ENCODE measurements around the gene SLC12A9.

The SLC12A9 gene

GRCh38 chr7:100863406-100863950 is 11.0 kb downstream of the SLC12A9 start:
- DNase-seq, result no peak

DNA sequence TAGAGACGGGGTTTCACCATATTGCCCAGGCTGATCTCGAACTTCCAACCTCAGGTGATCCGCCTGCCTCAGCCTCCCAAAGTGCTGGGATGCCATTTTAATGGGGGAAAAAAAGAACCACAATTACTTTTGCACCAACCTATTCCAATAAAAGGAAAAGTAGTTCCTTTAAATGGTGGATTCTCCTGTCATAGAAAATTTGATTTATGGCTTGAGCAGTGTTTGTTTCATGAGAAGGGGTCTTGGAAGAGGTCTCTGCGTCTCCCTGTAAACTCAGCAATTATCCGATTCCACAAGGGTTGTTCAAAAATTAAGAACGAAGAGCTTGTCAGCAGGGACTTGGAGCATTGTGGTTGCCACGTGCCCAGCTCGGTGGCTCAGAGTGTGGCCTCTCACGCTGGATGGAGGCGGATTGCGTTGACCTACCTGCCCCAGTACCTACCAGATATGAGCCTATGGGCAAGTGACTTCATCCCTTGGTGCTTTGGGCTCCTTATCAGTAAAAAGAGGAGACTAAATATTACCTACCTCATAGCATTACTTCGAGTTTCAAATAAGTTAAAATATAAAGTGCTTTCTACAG is 11.8 kb downstream of the SLC12A9 start:
- no peak for DNase-seq

DNA sequence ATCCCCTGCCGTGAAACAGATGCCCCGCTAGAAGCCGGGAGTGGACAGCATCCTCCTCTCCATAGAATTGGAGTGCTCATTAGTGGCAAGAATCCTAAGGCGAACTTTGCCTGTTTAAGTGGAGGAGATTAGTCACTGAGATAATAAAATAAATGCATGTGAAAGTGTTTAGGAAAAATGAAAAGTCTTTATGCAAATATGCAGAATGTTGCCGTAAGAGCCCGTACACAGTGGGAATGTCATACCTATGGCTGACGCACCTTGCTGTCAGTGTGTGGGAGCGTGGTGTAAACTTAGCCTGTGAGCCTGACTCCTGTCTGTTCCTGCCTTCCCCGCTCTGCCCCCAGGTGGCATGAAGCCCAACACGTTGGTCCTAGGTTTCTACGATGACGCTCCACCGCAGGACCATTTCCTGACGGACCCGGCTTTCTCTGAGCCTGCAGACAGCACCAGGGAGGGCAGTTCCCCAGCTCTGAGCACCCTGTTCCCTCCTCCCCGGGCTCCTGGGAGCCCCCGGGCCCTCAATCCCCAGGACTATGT is 12.9 kb downstream of the SLC12A9 start:
- no peak for DNase-seq

- peak; percentile 85 for DNase-seq
These were observed 13.6 kb downstream of the SLC12A9 start for GRCh38 chr7:100865938-100866728.

DNA sequence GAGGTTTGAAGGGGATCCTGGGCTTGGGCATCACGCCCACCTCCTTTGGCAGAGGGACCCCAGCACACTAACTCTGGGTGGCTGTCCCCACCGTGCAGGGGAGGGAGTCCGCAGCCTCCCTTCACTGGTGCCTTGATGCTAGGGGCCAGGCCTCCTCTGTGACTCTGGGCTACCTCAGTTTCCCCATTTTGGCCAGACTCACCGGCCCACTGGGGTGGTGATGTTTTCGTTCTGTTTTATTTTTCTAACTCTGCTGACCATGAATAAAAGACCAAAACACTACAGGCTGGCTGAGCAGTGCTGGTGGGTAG is 14.2 kb downstream of the SLC12A9 start:
- DNase-seq, result no peak

DNA sequence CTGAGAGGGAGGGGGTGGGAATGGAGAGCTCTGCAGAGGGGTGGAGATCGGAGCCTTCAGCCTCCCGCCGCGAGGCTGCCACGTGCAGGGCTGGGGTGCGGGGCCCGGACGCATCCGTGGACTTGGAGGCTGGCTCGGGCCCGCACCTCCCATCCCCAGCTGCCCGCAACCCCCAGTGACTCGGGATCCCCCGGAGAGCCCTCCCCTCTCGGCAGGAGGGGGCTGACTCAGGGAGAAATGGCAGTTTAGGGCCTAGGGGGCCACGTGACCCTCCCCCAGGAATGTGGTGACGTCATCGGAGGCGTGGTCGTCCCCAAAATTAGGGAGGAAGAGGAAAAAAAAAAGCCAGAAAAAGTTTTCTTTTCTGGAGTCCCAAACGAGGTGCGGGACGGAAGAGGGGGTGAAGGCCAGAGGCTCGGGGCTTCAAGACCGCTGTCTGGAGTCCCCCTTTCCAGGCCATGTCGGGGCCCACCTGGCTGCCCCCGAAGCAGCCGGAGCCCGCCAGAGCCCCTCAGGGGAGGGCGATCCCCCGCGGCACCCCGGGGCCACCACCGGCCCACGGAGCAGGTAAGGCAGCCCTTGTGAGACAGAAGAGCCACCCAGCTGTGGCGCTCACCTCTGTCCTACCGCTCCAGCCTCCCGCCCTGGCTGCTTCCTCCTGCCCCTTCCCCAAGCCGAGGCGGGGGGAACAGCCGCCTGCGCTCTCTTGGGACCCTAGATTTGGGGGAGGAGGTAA is 14.7 kb downstream of the SLC12A9 start, which contains the start of gene TRIP6:
Gene TRIP6 (plus strand): TSS at position 348 of the 736 bp plus-strand sequence. CDS start 111 bp downstream, at position 459.
- DNase-seq, result peak; percentile 95

- DNase-seq, result no peak
These were observed 15.4 kb downstream of the SLC12A9 start for GRCh38 chr7:100867776-100868485.

DNA sequence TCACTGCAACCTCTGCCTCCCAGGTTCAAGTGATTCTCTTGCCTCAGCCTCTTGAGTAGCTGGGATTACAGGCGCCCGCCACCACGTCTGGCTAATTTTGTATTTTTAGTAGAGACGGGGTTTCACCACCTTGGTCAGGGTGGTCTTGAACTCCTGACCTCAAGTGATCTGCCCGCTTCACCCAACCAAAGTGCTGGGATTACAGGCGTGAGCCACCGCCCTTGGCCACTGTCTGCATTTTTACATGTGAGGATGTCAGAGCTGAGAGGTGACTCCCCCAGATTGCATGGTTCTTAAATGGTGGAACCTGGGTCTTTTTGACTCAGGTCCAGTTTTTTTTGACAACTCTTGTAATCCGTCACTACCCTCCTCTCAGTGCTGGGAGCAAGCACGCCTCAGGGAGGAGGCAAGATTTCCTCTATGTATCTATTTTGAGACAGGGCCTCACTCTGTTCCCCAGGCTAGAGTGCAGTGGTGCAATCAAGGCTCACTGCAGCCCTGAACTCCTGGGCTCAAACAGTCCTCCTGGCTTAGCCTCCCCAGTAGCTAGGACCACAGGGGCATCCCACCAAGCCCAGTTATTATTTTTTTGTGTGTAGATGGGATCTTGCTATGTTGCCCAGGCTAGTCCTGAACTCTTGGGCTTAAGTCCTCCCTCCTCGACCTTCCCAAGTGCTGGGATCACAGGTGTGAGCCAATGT is 21.2 kb downstream of the SLC12A9 start:
- DNase-seq, result no peak

- no peak for DNase-seq
These were observed 21.7 kb downstream of the SLC12A9 start for GRCh38 chr7:100874300-100874576.

DNA sequence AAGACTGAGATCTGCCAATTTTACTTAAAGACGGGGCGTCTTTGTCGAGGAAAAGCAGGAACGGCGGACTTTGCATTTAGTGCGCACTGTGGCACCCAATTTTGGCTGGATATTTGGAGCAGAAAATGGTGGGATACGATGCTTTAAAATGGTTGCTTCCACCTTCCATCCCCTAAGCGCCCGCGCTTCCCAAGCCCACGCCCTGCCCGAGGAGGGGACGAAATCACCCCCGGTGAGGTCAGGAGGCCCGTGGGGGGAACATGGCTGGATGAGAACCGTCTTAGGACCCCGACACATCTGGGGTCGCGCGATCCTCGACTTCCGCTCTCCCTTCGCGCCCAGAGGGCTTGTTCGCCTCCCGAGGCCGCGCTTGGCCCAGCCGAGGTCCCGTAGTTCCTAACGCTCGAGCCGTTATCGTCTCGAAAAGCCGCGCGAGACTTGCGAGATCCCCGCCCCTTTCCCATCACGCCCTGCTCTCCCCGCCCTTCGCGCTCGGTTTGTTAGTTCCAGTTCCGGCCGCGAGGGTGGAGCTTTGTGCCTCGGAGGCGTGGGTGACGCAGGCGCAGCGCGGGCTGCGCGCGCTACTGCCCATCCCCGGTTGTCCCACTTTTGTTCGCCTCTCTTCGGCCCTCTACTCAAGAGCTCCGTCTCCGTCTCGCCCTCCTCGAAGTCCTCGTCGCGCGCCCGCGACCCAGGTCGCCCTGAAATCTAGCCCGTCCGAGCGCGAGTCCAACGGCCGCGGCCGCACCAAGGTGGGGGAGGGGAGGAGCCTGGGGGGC is 22.3 kb downstream of the SLC12A9 start, which contains the start of gene SRRT:
Gene SRRT (plus strand): TSS at position 527 of the 779 bp plus-strand sequence. CDS start 488 bp downstream, outside the sequence.
- peak; percentile 99 for DNase-seq

- peak; percentile 53 for DNase-seq
These were observed 22.8 kb downstream of the SLC12A9 start for GRCh38 chr7:100875356-100875751.

DNA sequence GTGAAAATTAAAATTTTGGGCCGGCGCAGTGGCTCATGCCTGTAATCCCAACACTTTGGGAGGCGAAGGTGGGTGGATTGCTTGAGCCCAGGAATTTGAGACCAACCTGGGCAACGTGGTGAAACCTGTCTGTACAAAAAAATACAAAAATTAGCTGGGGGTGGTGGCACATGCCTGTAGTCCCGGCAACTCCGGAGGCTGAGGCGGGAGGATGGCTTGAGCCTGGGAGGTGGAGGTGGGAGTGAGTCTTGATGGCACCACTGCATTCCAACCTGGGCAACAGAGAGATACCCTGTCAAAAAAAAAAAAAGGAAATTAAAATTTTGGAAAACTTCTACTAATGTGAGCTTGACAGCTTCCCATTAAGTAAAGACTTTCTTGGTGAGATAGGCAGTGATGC is 25.5 kb downstream of the SLC12A9 start:
- no peak for DNase-seq

DNA sequence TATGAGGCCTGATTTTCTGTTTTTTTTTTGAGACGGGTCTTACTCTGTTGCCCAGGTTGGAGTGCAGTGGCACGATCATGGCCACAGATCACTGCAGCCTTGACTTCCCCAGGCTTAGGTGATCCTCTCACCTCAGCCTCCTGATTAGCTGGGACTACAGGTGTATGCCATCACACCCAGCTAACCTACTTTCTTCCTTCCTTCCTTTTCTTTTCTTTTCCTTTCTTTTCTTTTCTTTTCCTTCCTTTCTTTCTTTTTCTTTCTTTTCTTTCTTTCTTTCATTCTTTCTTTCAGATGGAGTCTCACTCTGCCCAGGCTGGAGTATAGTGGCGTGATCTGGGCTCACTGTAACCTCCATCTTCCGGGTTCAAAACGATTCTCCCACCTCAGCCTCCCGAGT is 26.2 kb downstream of the SLC12A9 start:
- DNase-seq, result no peak

DNA sequence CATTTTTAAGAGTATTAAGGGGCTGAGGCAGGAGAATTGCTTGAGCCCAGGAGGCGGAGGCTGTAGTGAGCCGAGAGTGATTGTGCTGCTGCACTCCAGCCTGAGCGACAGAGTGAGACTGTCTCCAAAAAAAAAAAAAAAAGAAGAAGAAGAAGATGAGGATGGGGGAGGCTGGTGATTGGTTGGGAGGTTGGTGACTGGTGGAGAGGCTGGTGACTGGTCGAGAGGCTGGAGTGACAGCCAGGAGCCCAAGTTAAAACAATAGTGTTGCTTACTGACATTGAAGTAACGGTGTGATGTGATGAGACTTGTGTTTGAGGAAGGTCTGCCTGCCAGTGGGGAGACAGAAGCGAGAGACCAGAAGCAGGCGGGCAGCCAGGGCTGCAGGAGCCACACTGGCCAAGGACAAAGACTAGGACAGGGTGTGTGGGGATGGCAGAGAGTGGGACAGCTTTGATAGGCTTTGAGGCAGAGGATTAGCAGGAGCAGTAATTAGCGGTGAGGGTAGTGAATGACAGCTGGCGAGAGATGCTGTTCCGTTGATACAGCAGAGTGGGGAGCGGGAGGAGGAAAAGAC is 27.3 kb downstream of the SLC12A9 start:
- no peak for DNase-seq

DNA sequence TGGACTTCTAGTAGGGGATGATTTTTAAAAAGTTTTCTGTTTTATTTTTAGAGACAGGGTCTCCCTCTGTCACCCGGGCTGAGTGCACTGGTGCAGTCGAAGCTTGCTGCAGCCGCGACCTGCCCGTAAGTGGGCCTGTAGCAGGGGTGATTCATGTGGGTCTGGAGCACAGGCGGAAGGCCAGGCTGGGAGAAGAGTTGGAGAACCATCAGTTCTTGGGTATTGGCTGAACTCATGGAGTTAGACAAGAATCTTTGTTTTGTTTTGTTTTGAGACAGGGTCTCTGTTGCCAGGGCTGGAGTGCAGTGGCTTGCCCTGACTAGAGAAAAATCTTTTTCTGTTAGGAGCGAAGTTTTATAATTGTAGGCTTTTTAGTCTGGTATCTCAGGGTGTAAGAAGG is 28.1 kb downstream of the SLC12A9 start:
- no peak for DNase-seq

DNA sequence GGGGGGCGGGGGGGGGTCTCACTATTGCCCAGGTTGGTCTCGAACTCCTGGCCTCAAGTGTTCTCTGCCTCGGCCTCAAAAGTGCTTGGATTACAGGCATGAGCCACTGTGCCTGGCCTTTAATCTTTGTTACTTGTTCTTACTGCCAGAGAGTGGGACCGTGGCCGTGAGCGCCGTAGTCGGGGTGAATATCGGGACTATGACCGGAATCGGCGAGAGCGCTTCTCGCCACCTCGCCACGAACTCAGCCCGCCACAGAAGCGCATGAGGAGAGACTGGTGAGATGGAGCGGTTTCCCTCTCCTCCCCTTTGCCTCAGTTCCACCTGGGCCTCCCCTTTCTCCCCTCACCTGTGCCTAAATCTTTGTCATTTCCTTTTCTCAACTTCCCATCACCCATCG is 28.6 kb downstream of the SLC12A9 start:
- no peak for DNase-seq

- no peak for DNase-seq
These were observed 29.7 kb downstream of the SLC12A9 start for GRCh38 chr7:100882201-100882600.

GRCh38 chr7:100882785-100883526 is 30.4 kb downstream of the SLC12A9 start:
- DNase-seq, result no peak

- no peak for DNase-seq
These were observed 32.4 kb downstream of the SLC12A9 start for GRCh38 chr7:100884736-100885439.

Measured in right hindlimb (tissue), 1 donor.